HEK293T (cell line): Measurements from ENCODE around the gene PAAF1.

Experiments used
- CTCF ChIA-PET: fragments of 350-600 bp; formaldehyde crosslinking; extraction: SDS; loops from one replicate; lab custom pipeline; 2021; ENCODE audit warnings: antibody characterized with exemption, inconsistent platforms; lab: Yijun Ruan, JAX
- POLR2A ChIA-PET: fragments of 350-600 bp; formaldehyde crosslinking; extraction: SDS; loops from one replicate; lab custom pipeline; 2020; ENCODE audit warnings: antibody characterized with exemption, inconsistent platforms; lab: Yijun Ruan, JAX
- DNase-seq: peaks from one replicate; pipeline ENCODE4 v3.0.0; 2012; ENCODE audit warnings: mixed read lengths; ENCODE audit errors: extremely low spot score
- ARNT ChIP-seq: fragments of 450-650 bp; IDR thresholded peaks from 2 replicates; pipeline ENCODE4 v1.6.1; 2017; ENCODE audit warnings: mild to moderate bottlenecking
- BHLHE40 ChIP-seq: fragments of 450-650 bp; IDR thresholded peaks from 2 replicates; pipeline ENCODE4 v1.6.1; 2016; ENCODE audit warnings: mild to moderate bottlenecking, moderate library complexity, borderline replicate concordance
- CTBP1 ChIP-seq: fragments of 450-650 bp; IDR thresholded peaks from 2 replicates; pipeline ENCODE4 v1.6.1; 2016; ENCODE audit warnings: borderline replicate concordance
- ELF4 ChIP-seq: fragments of 450-650 bp; IDR thresholded peaks from 2 replicates; pipeline ENCODE4 v1.6.1; 2017; ENCODE audit warnings: antibody characterized with exemption
- FOXA1 ChIP-seq: fragments of 450-650 bp; IDR thresholded peaks from 2 replicates; pipeline ENCODE4 v1.6.1; 2016; ENCODE audit warnings: mild to moderate bottlenecking
- FOXK2 ChIP-seq: fragments of 450-650 bp; IDR thresholded peaks from 2 replicates; pipeline ENCODE4 v1.6.1; 2016; ENCODE audit warnings: mild to moderate bottlenecking
- FOXM1 ChIP-seq: fragments of 450-650 bp; IDR thresholded peaks from 2 replicates; pipeline ENCODE4 v1.6.1; 2017; ENCODE audit warnings: mild to moderate bottlenecking, borderline replicate concordance
- HDGF ChIP-seq: fragments of 450-650 bp; IDR thresholded peaks from 2 replicates; pipeline ENCODE4 v1.6.1; 2017; ENCODE audit warnings: antibody characterized with exemption, borderline replicate concordance
- L3MBTL2 ChIP-seq: fragments of 450-650 bp; conservative IDR thresholded peaks from 2 replicates; pipeline ENCODE4 v1.6.1; 2016; ENCODE audit warnings: mild to moderate bottlenecking
- LEF1 ChIP-seq: fragments of 450-650 bp; IDR thresholded peaks from 2 replicates; pipeline ENCODE4 v1.6.1; 2017; ENCODE audit warnings: mild to moderate bottlenecking, borderline replicate concordance
- NFRKB ChIP-seq: fragments of 450-650 bp; IDR thresholded peaks from 2 replicates; pipeline ENCODE4 v1.6.1; 2016; ENCODE audit warnings: mild to moderate bottlenecking, moderate library complexity
- PKNOX1 ChIP-seq: fragments of 450-650 bp; IDR thresholded peaks from 2 replicates; pipeline ENCODE4 v1.6.1; 2016
- SP1 ChIP-seq: fragments of 450-650 bp; IDR thresholded peaks from 2 replicates; pipeline ENCODE4 v1.6.1; 2017
- SUZ12 ChIP-seq: fragments of 450-650 bp; IDR thresholded peaks from 2 replicates; pipeline ENCODE4 v1.6.1; 2016; ENCODE audit warnings: mild to moderate bottlenecking
- TARDBP ChIP-seq: fragments of 450-650 bp; IDR thresholded peaks from 2 replicates; pipeline ENCODE4 v1.6.1; 2016
- ZNF384 ChIP-seq: fragments of 450-650 bp; IDR thresholded peaks from 2 replicates; pipeline ENCODE4 v1.6.1; 2016

PAAF1 gene, protein sequence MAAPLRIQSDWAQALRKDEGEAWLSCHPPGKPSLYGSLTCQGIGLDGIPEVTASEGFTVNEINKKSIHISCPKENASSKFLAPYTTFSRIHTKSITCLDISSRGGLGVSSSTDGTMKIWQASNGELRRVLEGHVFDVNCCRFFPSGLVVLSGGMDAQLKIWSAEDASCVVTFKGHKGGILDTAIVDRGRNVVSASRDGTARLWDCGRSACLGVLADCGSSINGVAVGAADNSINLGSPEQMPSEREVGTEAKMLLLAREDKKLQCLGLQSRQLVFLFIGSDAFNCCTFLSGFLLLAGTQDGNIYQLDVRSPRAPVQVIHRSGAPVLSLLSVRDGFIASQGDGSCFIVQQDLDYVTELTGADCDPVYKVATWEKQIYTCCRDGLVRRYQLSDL

GRCh38 chr11:73876424-73877310 lies at the start of gene PAAF1, which contains the start of gene COA4:
Gene PAAF1 (plus strand): TSS chr11:73876999. CDS start chr11:73877022, 23 bp downstream.
Gene COA4 (minus strand): TSS chr11:73876846. CDS start chr11:73873378, 3,468 bp downstream.
- ChIA-PET POLR2A (interaction anchor here (0.8 to 2.6 kb wide), 6 partner anchors 9 to 116 kb away, joined by 3 to 7 read pairs (median 4); partner anchors contain the start of genes MRPL48 and RAB6A), CTCF (no interaction called here)
- no peak for TF ChIP-seq FOXK2
- TF ChIP-seq ARNT, result peak; percentile 45; the same call in 1 of the 2 replicates
- TF ChIP-seq L3MBTL2, result peak; percentile 92
- TF ChIP-seq NFRKB, result peak; percentile 45; the same call in 1 of the 2 replicates
- TF ChIP-seq BHLHE40, result no peak
- TF ChIP-seq CTBP1, result peak; percentile 62; the same call in 1 of the 2 replicates
- peak; percentile 89; the same call in 1 of the 2 replicates for TF ChIP-seq HDGF
- TF ChIP-seq PKNOX1, result no peak
- TF ChIP-seq SUZ12, result no peak
- TF ChIP-seq ZNF384, result no peak
- peak; percentile 92 for TF ChIP-seq ELF4
- TF ChIP-seq FOXM1, result no peak
- no peak for TF ChIP-seq SP1
- TF ChIP-seq LEF1, result no peak
- no peak for TF ChIP-seq FOXA1
- no peak for TF ChIP-seq TARDBP
- peak; percentile 95 for DNase-seq

- POLR2A ChIA-PET, result no interaction called here
- CTCF ChIA-PET, result no interaction called here
- no peak for TF ChIP-seq SUZ12
- no peak for TF ChIP-seq FOXK2
- TF ChIP-seq BHLHE40, result no peak
- DNase-seq, result no peak
Measured at GRCh38 chr11:73830261-73830660, 46.5 kb upstream of the PAAF1 start.

- TF ChIP-seq LEF1, result no peak
- POLR2A ChIA-PET, result no interaction called here
- DNase-seq, result no peak
- CTCF ChIA-PET, result no interaction called here
Measured at GRCh38 chr11:73833067-73833466, 43.7 kb upstream of the PAAF1 start.

DNA sequence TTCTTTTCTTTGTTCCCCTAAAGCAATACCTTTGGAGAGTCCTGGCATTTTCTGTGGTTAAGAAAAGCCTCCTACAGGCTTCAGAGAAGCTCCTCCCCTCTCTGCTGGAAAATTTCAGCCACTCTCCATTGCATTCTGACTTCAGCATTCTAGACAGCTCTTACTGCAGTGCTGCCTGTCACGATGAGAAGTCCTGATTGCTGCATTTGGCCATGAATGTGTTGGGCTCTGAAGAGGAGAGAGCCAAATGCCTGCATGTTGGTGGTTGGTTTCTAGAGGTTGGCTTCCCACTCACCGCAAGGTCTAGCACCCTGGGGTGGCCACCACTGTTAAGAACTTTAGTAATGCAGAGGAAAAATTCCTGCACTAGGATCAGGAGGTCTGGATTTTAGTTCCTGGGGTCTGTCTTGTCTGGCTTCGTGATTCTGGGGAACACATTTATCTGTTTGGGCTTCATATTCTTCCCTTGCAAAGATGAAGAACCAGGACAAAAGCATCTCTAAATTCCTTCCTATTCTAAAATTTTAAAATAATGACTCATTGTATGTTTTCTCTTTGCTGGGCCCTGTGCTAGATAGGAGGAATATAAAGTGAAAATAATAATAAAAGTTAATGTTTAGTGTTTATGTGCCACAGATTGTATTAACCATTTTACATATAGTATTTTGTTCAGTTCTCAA lies 38.2 kb upstream of the PAAF1 start:
- POLR2A ChIA-PET, result no interaction called here
- no peak for DNase-seq
- TF ChIP-seq FOXM1 (no peak), FOXK2 (no peak), NFRKB (no peak), HDGF (no peak), SP1 (no peak), L3MBTL2 (no peak), TARDBP (no peak), SUZ12 (no peak), ZNF384 (no peak), FOXA1 (no peak), BHLHE40 (no peak), CTBP1 (no peak), LEF1 (no peak), ELF4 (no peak), ARNT (no peak)
- CTCF ChIA-PET, result no interaction called here

DNA sequence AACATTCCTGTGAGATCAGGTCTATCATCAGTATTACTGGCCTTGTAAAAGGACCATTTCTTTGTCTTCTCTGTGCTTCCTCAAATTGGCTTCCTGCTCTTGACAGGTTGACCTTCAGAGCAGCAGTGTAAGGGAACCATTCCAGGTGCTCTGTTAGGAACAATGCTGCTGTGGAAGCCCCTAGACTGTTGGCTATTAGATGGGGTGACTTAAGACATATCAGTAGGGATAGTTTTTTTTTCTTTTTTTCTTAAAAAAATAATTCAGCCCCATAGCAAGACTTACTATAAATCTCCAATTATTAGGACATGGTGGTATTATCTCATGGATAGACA lies 37.7 kb upstream of the PAAF1 start:
- POLR2A ChIA-PET, result no interaction called here
- TF ChIP-seq TARDBP, result no peak
- CTCF ChIA-PET, result no interaction called here
- no peak for DNase-seq

- DNase-seq, result no peak
- POLR2A ChIA-PET, result no interaction called here
- CTCF ChIA-PET, result no interaction called here
- TF ChIP-seq TARDBP (no peak), SUZ12 (no peak), HDGF (no peak), FOXM1 (no peak), PKNOX1 (no peak), FOXA1 (no peak), ARNT (no peak), SP1 (no peak), CTBP1 (no peak), BHLHE40 (no peak), ZNF384 (no peak), FOXK2 (no peak), LEF1 (no peak)
Measured at GRCh38 chr11:73851046-73851764, 25.6 kb upstream of the PAAF1 start.
